OCI-LY3 (cell line): ENCODE results near the gene TESK2.
A peak's percentile ranks its signal among the peaks of the same experiment; 100 is the strongest.

Source experiments
- H2AFZ ChIP-seq: fragments of 200-600, 300-600 bp; shearing (Covaris generic); 2 replicates; pipeline ENCODE4 v1.6.0; 2014; ENCODE audit warnings: antibody characterized with exemption, low read depth, low read length
- H3K27ac ChIP-seq: fragments of 200-600, 300-600 bp; sonication (generic); 2 replicates; pipeline ENCODE4 v1.5.1; 2014; ENCODE audit warnings: mild to moderate bottlenecking, low read length, moderate library complexity, mixed read lengths
- H3K27me3 ChIP-seq: fragments of 200-600, 300-600 bp; sonication (generic); 2 replicates; pipeline ENCODE4 v1.6.1; 2014; ENCODE audit warnings: low read depth, low read length, mixed read lengths
- H3K36me3 ChIP-seq: fragments of 200-600, 300-600 bp; sonication (generic); replicated peaks from 2 replicates; pipeline ENCODE3; 2014; ENCODE audit warnings: low read depth, low read length, mixed read lengths
- H3K4me1 ChIP-seq: fragments of 300-600, 200-600 bp; sonication (generic); 2 replicates; pipeline ENCODE4 v1.6.1; 2014; ENCODE audit warnings: low read length, mixed read lengths
- H3K4me2 ChIP-seq: fragments of 200-600, 300-600 bp; sonication (generic); 2 replicates; pipeline ENCODE4 v1.6.1; 2014; ENCODE audit warnings: low read length, mixed read lengths
- H3K4me3 ChIP-seq: fragments of 300-600, 200-600 bp; sonication (generic); 2 replicates; pipeline ENCODE4 v1.5.1; 2014; ENCODE audit warnings: antibody characterized with exemption, mild to moderate bottlenecking, low read length, moderate library complexity
- H3K79me2 ChIP-seq: fragments of 300-600, 200-600 bp; shearing (Covaris generic); 2 replicates; pipeline ENCODE4 v1.6.1; 2014; ENCODE audit warnings: mild to moderate bottlenecking, low read length, mixed read lengths
- H3K9ac ChIP-seq: fragments of 300-600, 200-600 bp; shearing (Covaris generic); 2 replicates; pipeline ENCODE4 v1.6.0; 2014; ENCODE audit warnings: mild to moderate bottlenecking, low read length, moderate library complexity
- H3K9me3 ChIP-seq: fragments of 200-600, 300-600 bp; shearing (Covaris generic); 2 replicates; pipeline ENCODE4 v1.6.1; 2014; ENCODE audit warnings: low read length, mixed read lengths; ENCODE audit not compliant: insufficient read depth
- H4K20me1 ChIP-seq: fragments of 200-600, 300-600 bp; sonication (generic); 2 replicates; pipeline ENCODE4 v1.6.1; 2016; ENCODE audit warnings: low read length, mixed read lengths; ENCODE audit not compliant: insufficient read depth
- EZH2phosphoT487 ChIP-seq: fragments of 200-600 bp; shearing (Covaris generic); IDR thresholded peaks from 2 replicates; pipeline ENCODE4 v1.6.1; 2018; ENCODE audit warnings: antibody characterized with exemption, mixed run types, low read depth
- TF ChIP-seq, protein P1 (sequence below): fragments of 200-600, 300-600 bp; sonication (generic); IDR thresholded peaks from 2 replicates; pipeline ENCODE4 v1.5.1; 2014; ENCODE audit warnings: antibody characterized with exemption, low read length, low read depth

Gene TESK2

DNA sequence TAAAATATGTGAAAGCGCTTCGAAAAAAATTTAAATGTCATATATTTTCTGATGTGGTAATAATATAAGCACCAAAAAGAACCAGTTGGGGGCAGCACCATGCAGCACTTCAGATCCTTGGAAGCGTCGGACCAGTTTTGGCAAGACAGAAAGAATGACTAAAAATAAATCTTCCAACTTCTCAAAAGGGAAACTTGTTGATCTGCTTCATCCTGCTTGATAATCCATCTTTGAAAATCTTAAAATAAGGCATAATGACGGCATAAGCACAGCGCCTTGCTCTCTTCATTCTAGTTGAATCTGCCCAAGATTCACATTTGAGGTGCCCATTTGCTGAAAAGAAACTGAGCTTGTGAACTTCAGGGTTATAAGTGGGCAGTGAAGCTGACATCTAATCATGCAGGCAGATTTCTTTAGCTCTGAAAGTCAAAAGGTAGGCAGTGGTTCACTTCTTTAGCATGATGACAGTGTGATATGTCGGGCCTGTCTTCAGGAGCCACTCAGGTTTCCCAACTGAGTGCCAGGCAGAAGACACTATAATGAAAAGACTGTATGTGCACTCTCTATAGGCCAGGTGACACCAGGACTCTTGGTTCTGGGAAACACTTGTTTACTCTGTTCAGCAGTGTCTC, 131.0 kb downstream of the TESK2 start:
- TF ChIP-seq, protein P1, sequence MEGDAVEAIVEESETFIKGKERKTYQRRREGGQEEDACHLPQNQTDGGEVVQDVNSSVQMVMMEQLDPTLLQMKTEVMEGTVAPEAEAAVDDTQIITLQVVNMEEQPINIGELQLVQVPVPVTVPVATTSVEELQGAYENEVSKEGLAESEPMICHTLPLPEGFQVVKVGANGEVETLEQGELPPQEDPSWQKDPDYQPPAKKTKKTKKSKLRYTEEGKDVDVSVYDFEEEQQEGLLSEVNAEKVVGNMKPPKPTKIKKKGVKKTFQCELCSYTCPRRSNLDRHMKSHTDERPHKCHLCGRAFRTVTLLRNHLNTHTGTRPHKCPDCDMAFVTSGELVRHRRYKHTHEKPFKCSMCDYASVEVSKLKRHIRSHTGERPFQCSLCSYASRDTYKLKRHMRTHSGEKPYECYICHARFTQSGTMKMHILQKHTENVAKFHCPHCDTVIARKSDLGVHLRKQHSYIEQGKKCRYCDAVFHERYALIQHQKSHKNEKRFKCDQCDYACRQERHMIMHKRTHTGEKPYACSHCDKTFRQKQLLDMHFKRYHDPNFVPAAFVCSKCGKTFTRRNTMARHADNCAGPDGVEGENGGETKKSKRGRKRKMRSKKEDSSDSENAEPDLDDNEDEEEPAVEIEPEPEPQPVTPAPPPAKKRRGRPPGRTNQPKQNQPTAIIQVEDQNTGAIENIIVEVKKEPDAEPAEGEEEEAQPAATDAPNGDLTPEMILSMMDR: peak; percentile 59
- TF ChIP-seq EZH2phosphoT487: no peak
- H3K36me3 ChIP-seq: no peaks in the 10 kb centered on the region
- H3K27me3 ChIP-seq: no peaks in the 10 kb centered on the region
- no peaks in the 10 kb centered on the region for H3K79me2 ChIP-seq
- no peak overlapping the region for H3K27ac ChIP-seq
- H3K4me3 ChIP-seq: peak overlapping the region; percentile 52
- H3K4me2 ChIP-seq: peak overlapping the region; percentile 70
- H2AFZ ChIP-seq: peak overlapping the region; percentile 15; the same call in 1 of the 2 replicates
- no peaks in the 10 kb centered on the region for H3K9me3 ChIP-seq
- no peak overlapping the region for H3K9ac ChIP-seq
- H4K20me1 ChIP-seq: no peaks in the 10 kb centered on the region
- H3K4me1 ChIP-seq: peaks cover 20% of the 10 kb centered on the region

- H4K20me1 ChIP-seq: no peaks in the 10 kb centered on the region
- no peak overlapping the region for H3K9ac ChIP-seq
- no peaks in the 10 kb centered on the region for H3K36me3 ChIP-seq
- no peak overlapping the region for H3K27ac ChIP-seq
- H3K9me3 ChIP-seq: no peaks in the 10 kb centered on the region
- H3K4me2 ChIP-seq: no peak overlapping the region
- no peak for TF ChIP-seq EZH2phosphoT487
- TF ChIP-seq, protein P1: no peak
- no peaks in the 10 kb centered on the region for H3K27me3 ChIP-seq
- H3K4me1 ChIP-seq: peaks cover 16% of the 10 kb centered on the region
- no peak overlapping the region for H2AFZ ChIP-seq
- H3K79me2 ChIP-seq: no peaks in the 10 kb centered on the region
- no peak overlapping the region for H3K4me3 ChIP-seq
Observed at GRCh38 chr1:45356186-45356585, 134.8 kb downstream of the TESK2 start.

DNA sequence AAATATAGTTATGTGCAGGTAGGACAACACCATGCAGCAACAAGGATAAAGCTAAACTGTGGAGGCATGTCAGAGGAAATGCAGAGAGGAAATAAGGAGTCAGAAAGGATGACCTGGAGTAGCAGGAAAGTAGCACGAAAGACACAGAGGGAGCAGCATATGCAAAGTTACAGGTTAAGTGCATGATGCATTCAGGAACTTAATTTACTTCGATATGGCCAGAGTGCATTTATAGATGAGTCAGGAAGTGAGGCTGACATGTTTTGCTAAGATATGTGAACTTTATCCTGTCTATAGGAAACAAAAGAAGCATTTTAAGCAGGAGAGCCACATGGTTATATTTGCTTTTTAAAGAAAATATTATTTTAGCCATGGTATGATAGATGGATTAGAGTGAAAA, 135.3 kb downstream of the TESK2 start:
- H3K9ac ChIP-seq: no peak overlapping the region
- TF ChIP-seq EZH2phosphoT487: no peak
- TF ChIP-seq, protein P1: no peak
- H3K79me2 ChIP-seq: no peaks in the 10 kb centered on the region
- H2AFZ ChIP-seq: no peak overlapping the region
- no peaks in the 10 kb centered on the region for H3K9me3 ChIP-seq
- no peak overlapping the region for H3K4me3 ChIP-seq
- no peaks in the 10 kb centered on the region for H3K36me3 ChIP-seq
- H3K27me3 ChIP-seq: no peaks in the 10 kb centered on the region
- no peaks in the 10 kb centered on the region for H4K20me1 ChIP-seq
- H3K4me1 ChIP-seq: peaks cover 13% of the 10 kb centered on the region
- H3K4me2 ChIP-seq: no peak overlapping the region
- no peak overlapping the region for H3K27ac ChIP-seq

DNA sequence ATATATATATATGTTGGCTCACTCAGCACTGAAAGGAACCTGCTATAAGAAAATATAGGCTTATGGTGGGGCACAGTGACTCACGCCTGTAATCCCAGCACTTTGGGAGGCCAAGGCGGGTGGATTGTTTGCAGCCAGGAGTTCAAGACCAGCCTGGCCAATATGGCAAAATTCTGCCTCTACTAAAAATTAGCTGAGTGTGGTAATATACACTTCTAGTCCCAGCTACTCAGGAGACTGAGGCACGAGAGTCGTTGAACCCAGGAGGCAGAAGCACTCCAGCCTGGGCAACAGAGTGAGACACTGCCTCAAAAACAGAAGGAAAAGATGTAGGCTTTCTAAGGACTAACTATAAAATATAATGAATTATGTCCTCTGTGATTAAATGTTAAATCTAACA, 136.1 kb downstream of the TESK2 start:
- Histone ChIP-seq H3K36me3 (no peaks in the 10 kb centered on the region), H3K9ac (no peak overlapping the region), H3K4me2 (no peak overlapping the region), H4K20me1 (no peaks in the 10 kb centered on the region), H3K27me3 (no peaks in the 10 kb centered on the region), H3K79me2 (no peaks in the 10 kb centered on the region), H3K9me3 (no peaks in the 10 kb centered on the region), H3K4me3 (no peak overlapping the region), H3K27ac (no peak overlapping the region), H2AFZ (no peak overlapping the region), H3K4me1 (peaks cover 4% of the 10 kb centered on the region; the same call in 1 of the 2 replicates)
- no peak for TF ChIP-seq EZH2phosphoT487
- TF ChIP-seq, protein P1: no peak
